CD4-positive, CD25-positive, alpha-beta regulatory T cell (primary cell): Measurements from ENCODE around the gene RBAK. TPM values are rescaled to one million over a fixed set of nuclear protein-coding genes. Genes with fewer than 3 reads are reported as not detected.
A peak's percentile ranks its signal among the peaks of the same experiment; 100 is the strongest.
"Not testable (repeated sequence)": the region's sequence is repeated elsewhere in the genome, so short reads cannot be mapped to it uniquely, and the experiment has no call there.

Experiments used
- ATAC-seq, 2 donors: fragments of 150-1000 bp; cut with Tn5 transposase; one replicate each; pipeline ENCODE4 v1.10.0; 2021; ENCODE audit warnings: low read depth in 2 of 2, moderate number of reproducible peaks in 2 of 2, moderate library complexity in 1 of 2
- DNase-seq, 3 donors: peaks; one replicate each; pipeline versions ENCODE4 v3.0.0 to v3.0.0-alpha.2; 2012 to 2022; ENCODE audit warnings: mixed read lengths in 1 of 3
- H3K27ac ChIP-seq: one replicate; pipeline ENCODE4 v1.7.0; 2013; ENCODE audit warnings: mild to moderate bottlenecking, low read length; ENCODE audit not compliant: insufficient read depth, poor library complexity, severe bottlenecking
- H3K27me3 ChIP-seq: one replicate; pipeline ENCODE4 v1.7.0; 2013; ENCODE audit warnings: low read length; ENCODE audit not compliant: control insufficient read depth, insufficient read depth
- H3K36me3 ChIP-seq: one replicate; pipeline ENCODE4 v1.7.0; 2013; ENCODE audit warnings: mild to moderate bottlenecking, low read length, moderate library complexity; ENCODE audit not compliant: control insufficient read depth, insufficient read depth
- H3K4me1 ChIP-seq: 2 replicates; pipeline ENCODE4 v1.7.0; 2013; ENCODE audit warnings: mild to moderate bottlenecking, low read length; ENCODE audit not compliant: insufficient read depth, control insufficient read depth, poor library complexity, severe bottlenecking
- H3K4me3 ChIP-seq: one replicate; pipeline ENCODE4 v1.7.0; 2013; ENCODE audit warnings: low read depth, mild to moderate bottlenecking, low read length, moderate library complexity
- H3K9me3 ChIP-seq, 2 experiments: 1 replicate in 1 of 2; 2 replicates in 1 of 2; pipeline ENCODE4 v1.7.0; 2013; ENCODE audit warnings: low read length in 2 of 2, mild to moderate bottlenecking in 1 of 2, moderate library complexity in 1 of 2; ENCODE audit not compliant: control insufficient read depth in 2 of 2
- H3K27ac Mint-ChIP-seq, 3 donors: one replicate each; pipeline ENCODE4 v1.8.0; 2020 to 2022; ENCODE audit warnings: mild to moderate bottlenecking in 3 of 3, mixed read lengths in 3 of 3, moderate library complexity in 2 of 3
- H3K27me3 Mint-ChIP-seq: one replicate; pipeline ENCODE4 v1.8.0; 2022; ENCODE audit warnings: mild to moderate bottlenecking, mixed read lengths
- H3K36me3 Mint-ChIP-seq: one replicate; pipeline ENCODE4 v1.8.0; 2020; ENCODE audit warnings: mixed read lengths
- H3K4me1 Mint-ChIP-seq, 4 donors: one replicate each; pipeline ENCODE4 v1.8.0; 2020 to 2022; ENCODE audit warnings: mixed read lengths in 4 of 4, mild to moderate bottlenecking in 1 of 4
- H3K4me3 Mint-ChIP-seq, 4 donors: one replicate each; pipeline ENCODE4 v1.8.0; 2020 to 2022; ENCODE audit warnings: mild to moderate bottlenecking in 4 of 4, mixed read lengths in 4 of 4, moderate library complexity in 3 of 4
- H3K9me3 Mint-ChIP-seq, 7 donors: one replicate each; pipeline ENCODE4 v1.8.0; 2020 to 2022; ENCODE audit warnings: mixed read lengths in 7 of 7, mild to moderate bottlenecking in 3 of 7, moderate library complexity in 2 of 7
- polyA plus RNA-seq, 4 donors: library from polyadenylated mRNA; unstranded; fragments of 300-500 nt; fragmentation: Illumina TruSeq; gene quantifications; one replicate each; pipeline ENCODE4 v1.2.3, GENCODE V29; 2021
- total RNA-seq: library from RNA; stranded (reverse); gene quantifications from one replicate; pipeline ENCODE4 v1.2.3, GENCODE V29; 2022

RBAK gene
- total and polyA plus RNA-seq, 5 donors from 2014 or later: 3.2 to 16.4 (median 4.5) TPM

DNA sequence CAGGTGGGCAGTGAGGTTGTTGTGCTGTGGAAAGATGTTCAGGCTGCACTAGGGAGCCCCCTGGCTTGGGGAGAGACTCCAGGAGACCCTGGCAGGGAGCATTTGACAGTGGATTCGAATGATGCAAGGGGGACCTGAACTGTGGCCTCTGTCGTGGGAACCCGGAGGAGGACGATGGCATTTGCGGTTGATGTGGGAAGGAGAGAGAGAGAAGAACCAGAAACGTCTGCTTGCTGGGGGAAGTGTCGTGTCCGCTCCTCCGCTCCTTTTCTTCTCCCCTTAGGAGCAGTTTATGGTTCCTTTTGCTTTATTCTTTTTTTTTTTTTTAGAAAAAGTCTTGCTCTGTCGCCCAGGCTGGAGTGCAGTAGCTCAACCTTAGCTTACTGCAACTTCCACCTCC is 12.5 kb upstream of the RBAK start:
- not testable (repeated sequence) for H3K27ac ChIP-seq, DNase-seq, H3K27ac Mint-ChIP-seq, H3K9me3 ChIP-seq, H3K27me3 ChIP-seq, H3K27me3 Mint-ChIP-seq, H3K9me3 Mint-ChIP-seq, H3K4me3 Mint-ChIP-seq, ATAC-seq, H3K4me1 Mint-ChIP-seq, H3K4me3 ChIP-seq, H3K36me3 ChIP-seq, H3K4me1 ChIP-seq
- peaks cover 20% of the 10 kb centered on the region for H3K36me3 Mint-ChIP-seq

DNA sequence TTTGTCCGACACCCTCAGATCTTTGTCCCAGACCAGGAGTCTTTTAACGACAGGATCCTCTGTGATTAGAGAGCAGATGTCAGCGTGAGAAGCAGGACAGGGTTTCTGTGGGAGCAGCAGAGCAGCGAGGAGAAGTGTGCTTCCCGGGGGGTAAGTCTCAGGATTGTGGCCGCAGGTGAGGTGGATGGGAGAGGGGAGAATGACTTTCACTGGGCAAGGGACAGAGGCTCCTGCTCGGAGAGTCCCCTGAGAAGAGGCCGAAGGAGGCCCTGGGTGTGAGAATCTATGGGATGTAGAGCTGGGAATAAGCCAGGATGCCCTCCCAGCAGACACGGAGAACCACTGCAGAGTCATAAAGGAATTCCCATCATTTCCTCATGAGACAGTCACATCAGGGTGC is 10.4 kb upstream of the RBAK start:
- Histone ChIP-seq H3K4me1 (no peaks in the 10 kb centered on the region), H3K36me3 (no peaks in the 10 kb centered on the region), H3K9me3 (no peaks in the 10 kb centered on the region), H3K4me3 (no peak overlapping the region), H3K27me3 (no peaks in the 10 kb centered on the region), H3K27ac (no peak overlapping the region)
- DNase-seq (no peak), ATAC-seq (no peak)
- Mint-ChIP-seq H3K4me3 (no peak overlapping the region), H3K27me3 (no peaks in the 10 kb centered on the region), H3K4me1 (peaks cover 0 to 9% (median 0%) of the 10 kb centered on the region in 4 donors), H3K27ac (no peak overlapping the region), H3K36me3 (peaks cover 18% of the 10 kb centered on the region), H3K9me3 (no peaks in the 10 kb centered on the region)

DNA sequence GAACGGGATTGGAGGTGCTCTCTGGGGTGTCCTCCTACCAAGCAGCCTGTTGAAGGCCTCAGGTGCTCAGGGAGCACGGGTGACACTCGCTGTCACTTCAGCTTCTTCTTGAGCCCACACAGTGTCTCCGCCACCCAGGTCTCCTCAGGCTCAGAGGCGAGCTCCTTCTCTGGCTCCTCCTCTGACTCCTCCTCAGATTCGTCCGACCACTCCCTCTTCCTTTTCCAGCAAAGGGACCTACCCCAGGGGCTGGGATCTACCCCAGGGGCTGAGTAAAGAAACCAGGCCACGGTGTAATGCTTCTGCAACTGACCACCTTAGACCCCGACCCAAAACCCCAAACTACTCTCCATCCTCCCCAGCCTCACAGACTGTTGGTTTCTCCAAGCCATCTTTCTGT is 9.2 kb upstream of the RBAK start:
- H3K4me1 ChIP-seq: no peaks in the 10 kb centered on the region
- no peak overlapping the region for H3K4me3 ChIP-seq
- DNase-seq: no peak
- no peaks in the 10 kb centered on the region for H3K36me3 ChIP-seq
- Mint-ChIP-seq H3K27me3 (no peaks in the 10 kb centered on the region), H3K36me3 (peaks cover 18% of the 10 kb centered on the region), H3K27ac (peak overlapping the region in 1 of 3 donors; percentile 86), H3K4me1 (peaks cover 0 to 5% (median 0%) of the 10 kb centered on the region in 4 donors), H3K4me3 (no peak overlapping the region), H3K9me3 (no peaks in the 10 kb centered on the region)
- no peak overlapping the region for H3K27ac ChIP-seq
- no peaks in the 10 kb centered on the region for H3K27me3 ChIP-seq
- no peak for ATAC-seq
- H3K9me3 ChIP-seq: no peaks in the 10 kb centered on the region

DNA sequence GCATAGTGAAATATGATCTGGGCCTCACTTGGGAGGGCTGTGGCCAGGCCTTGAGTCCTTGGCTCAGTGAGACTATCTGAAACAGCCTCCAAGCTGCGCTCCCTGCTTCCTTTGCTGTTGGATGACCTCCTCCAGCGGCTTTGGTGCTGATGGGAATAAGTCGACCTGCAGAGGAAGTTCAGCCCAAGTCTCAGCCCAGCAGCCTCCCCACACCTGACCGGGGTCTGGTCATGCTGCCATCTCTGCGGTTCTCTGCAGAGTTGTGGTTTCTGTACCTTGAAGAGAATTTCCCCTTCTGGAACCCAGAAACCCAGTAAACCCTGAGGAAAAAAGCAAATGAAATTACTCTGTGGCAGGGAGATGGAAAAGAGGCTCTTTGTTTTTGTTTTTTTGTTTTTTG is 4.6 kb upstream of the RBAK start:
- Histone ChIP-seq H3K9me3 (no peaks in the 10 kb centered on the region), H3K27me3 (no peaks in the 10 kb centered on the region), H3K4me1 (no peaks in the 10 kb centered on the region), H3K4me3 (no peak overlapping the region), H3K27ac (no peak overlapping the region), H3K36me3 (no peaks in the 10 kb centered on the region)
- Mint-ChIP-seq H3K9me3 (no peaks in the 10 kb centered on the region), H3K4me1 (peaks cover 0 to 8% (median 6%) of the 10 kb centered on the region in 4 donors), H3K4me3 (no peak overlapping the region), H3K36me3 (peaks cover 11% of the 10 kb centered on the region), H3K27ac (no peak overlapping the region), H3K27me3 (no peaks in the 10 kb centered on the region)
- DNase-seq (no peak), ATAC-seq (no peak)

- no peaks in the 10 kb centered on the region for H3K9me3 ChIP-seq
- no peaks in the 10 kb centered on the region for H3K27me3 ChIP-seq
- ATAC-seq (no peak), DNase-seq (no peak)
- H3K4me3 Mint-ChIP-seq: peak overlapping the region in 2 of 4 donors; percentile 30 to 58
- peaks cover 4 to 25% (median 16%) of the 10 kb centered on the region in 4 donors for H3K4me1 Mint-ChIP-seq
- no peak overlapping the region for H3K27ac ChIP-seq
- peaks cover 3% of the 10 kb centered on the region for H3K36me3 Mint-ChIP-seq
- H3K36me3 ChIP-seq: no peaks in the 10 kb centered on the region
- peak overlapping the region in 1 of 3 donors; percentile 71 for H3K27ac Mint-ChIP-seq
- H3K4me3 ChIP-seq: no peak overlapping the region
- H3K9me3 Mint-ChIP-seq: no peaks in the 10 kb centered on the region
- no peaks in the 10 kb centered on the region for H3K4me1 ChIP-seq
- no peaks in the 10 kb centered on the region for H3K27me3 Mint-ChIP-seq
Measured at GRCh38 chr7:5043661-5044060, 2.0 kb upstream of the RBAK start.

DNA sequence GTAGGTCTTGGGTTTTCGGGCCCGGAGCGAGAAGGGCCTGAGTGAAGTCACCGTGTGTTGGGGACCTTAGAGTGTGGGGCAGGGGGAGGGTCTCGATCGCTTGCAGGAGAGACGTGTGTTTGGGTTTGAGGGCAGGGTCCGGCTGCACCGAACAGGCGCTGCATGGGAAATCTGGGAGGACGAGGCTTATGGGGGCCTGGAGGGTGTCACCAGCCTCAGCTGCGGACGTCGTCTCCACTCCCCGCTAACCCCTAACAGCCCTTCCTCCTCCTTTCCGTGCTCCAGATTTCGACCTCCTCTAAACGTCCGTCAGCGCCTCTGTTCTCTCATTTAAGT is 705 bp downstream of the RBAK start:
- peaks cover 4 to 14% of the 10 kb centered on the region in 2 experiments for H3K9me3 ChIP-seq
- DNase-seq, H3K27me3 ChIP-seq, H3K4me1 ChIP-seq, ATAC-seq, H3K9me3 Mint-ChIP-seq, H3K27me3 Mint-ChIP-seq: not testable (repeated sequence)
- H3K4me3 ChIP-seq: peak overlapping the region; percentile 48
- peaks cover 23% of the 10 kb centered on the region for H3K36me3 ChIP-seq
- H3K27ac ChIP-seq: peak overlapping the region; percentile 77
- H3K36me3 Mint-ChIP-seq: peaks cover 27% of the 10 kb centered on the region
- H3K4me3 Mint-ChIP-seq: peak overlapping the region; percentile 86 to 98 (median 95)
- H3K27ac Mint-ChIP-seq: peak overlapping the region in 2 of 3 donors; percentile 90 to 96
- peaks cover 4 to 43% (median 25%) of the 10 kb centered on the region in 4 donors for H3K4me1 Mint-ChIP-seq

GRCh38 chr7:5047127-5047526 is 1.5 kb downstream of the RBAK start:
- ATAC-seq, H3K4me1 ChIP-seq, DNase-seq, H3K4me3 ChIP-seq, H3K27ac ChIP-seq, H3K27me3 ChIP-seq, H3K27me3 Mint-ChIP-seq: not testable (repeated sequence)
- Mint-ChIP-seq H3K4me3 (peak overlapping the region; percentile 86 to 98 (median 95)), H3K36me3 (peaks cover 35% of the 10 kb centered on the region), H3K9me3 (peaks cover 0 to 16% (median 7%) of the 10 kb centered on the region in 7 donors), H3K27ac (peak overlapping the region in 2 of 3 donors; percentile 55 to 90), H3K4me1 (peaks cover 4 to 46% (median 27%) of the 10 kb centered on the region in 4 donors)
- Histone ChIP-seq H3K36me3 (peaks cover 30% of the 10 kb centered on the region), H3K9me3 (peaks cover 12 to 21% of the 10 kb centered on the region in 2 experiments)

GRCh38 chr7:5050676-5051075 is 5.0 kb downstream of the RBAK start:
- ATAC-seq (no peak), DNase-seq (no peak)
- Mint-ChIP-seq H3K36me3 (peaks cover 64% of the 10 kb centered on the region), H3K4me3 (peak overlapping the region in 2 of 4 donors; percentile 3 to 10), H3K4me1 (peaks cover 4 to 50% (median 31%) of the 10 kb centered on the region in 4 donors), H3K27ac (no peak overlapping the region), H3K9me3 (peaks cover 0 to 41% (median 21%) of the 10 kb centered on the region in 7 donors), H3K27me3 (no peaks in the 10 kb centered on the region)
- peaks cover 26 to 42% of the 10 kb centered on the region in 2 experiments for H3K9me3 ChIP-seq
- no peak overlapping the region for H3K4me3 ChIP-seq
- no peaks in the 10 kb centered on the region for H3K27me3 ChIP-seq
- H3K36me3 ChIP-seq: peaks cover 61% of the 10 kb centered on the region
- no peak overlapping the region for H3K27ac ChIP-seq
- H3K4me1 ChIP-seq: no peaks in the 10 kb centered on the region
